ENCODE data around the gene ABL1.
"Not testable (repeated sequence)": the region's sequence is repeated elsewhere in the genome, so short reads cannot be mapped to it uniquely, and the experiment has no call there.

ABL1 gene

DNA sequence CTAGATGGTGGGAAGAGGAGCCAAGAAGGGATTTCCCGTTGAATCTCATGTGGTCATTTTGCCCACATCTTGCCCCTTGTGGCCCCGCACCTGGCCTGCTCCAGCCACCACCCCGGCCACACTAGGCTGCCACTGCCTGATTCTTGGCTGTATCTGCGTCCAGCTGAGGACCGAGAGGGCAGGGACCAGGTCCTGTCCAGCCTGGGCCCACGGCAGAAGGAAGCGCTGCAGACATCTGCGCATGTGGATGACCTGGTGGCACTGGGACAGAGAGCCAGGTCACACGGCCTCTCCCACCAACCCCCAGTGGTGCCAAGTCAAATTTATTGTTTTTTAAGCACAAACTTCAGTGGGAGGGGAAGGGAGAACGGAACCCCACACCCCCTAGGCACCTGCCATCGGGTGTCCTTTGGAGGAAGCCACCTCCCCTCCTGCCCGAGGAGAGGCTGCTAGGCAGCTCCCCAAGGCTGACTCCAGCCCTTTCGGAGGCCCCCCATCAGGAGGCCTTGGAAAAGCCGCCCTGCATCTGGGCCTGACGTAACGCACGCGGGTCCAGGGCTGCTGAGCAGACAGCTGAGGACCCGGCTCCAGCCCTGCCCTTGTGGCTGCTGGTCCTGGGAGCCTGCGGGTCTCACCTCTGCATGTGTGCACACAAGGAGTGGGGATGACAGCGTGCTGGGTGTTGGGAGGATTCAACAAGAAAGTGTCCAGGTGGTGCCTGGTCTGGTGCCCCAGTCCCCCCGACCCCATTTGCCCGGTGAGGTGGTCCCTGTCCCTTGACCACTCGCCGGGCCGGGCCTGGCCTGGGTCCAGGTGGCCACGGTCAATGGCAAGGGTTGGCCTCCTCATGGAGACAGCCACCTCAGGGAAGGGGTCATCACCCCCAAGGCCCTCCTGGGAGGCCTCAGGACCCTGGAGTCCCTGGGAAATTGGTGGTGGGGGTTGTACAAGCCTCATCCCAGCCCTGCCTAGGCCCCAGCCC lies 67.4 kb downstream of the ABL1 start:
- DNase-seq (ENCODE audit: low read depth in 4 of 4, low spot score in 1 of 4) = no peak

DNA sequence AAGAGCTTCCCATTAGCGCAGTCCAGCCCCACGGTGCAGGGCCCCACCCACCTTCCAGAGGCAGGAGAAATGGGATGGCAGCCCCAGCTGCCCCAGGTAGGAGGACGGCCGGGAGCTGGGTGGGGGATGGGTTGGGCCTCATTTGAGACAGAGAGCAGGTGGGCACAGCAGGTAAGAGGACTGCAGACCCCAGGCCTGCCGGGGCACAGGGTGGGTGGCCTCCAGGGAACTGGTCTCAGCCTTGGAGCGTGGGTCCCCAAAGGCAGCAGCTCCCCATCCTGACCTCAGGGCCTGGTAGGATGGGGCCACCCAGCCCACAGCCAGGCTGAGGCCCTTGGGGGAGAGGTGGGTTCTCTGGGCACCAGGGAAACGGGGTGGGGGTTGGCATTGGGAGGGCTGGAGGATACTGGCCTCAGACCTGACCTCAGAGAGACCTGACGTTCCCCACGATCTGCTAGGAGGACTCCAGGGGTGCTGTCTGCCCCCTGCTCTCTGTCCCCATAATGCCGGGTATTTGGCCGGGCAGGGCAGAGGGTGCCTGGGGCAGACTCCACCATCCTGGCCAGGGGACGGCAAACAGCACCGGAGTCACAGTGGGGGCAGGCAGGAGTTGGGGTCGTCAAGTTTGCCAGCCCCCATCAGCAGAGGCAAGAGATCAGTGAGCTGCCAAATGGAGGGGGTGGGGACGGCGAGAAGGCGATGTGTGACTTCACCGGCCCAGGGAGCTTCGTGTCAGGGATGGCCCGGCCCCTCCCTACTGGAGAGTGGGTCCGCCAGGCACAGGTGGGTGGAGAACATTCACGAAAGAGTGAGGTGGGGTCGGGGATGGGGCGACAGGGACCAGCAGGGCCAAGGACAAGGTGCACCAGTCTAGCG lies 68.4 kb downstream of the ABL1 start:
- DNase-seq (ENCODE audit: low read depth in 4 of 4, low spot score in 1 of 4) = no peak

DNA sequence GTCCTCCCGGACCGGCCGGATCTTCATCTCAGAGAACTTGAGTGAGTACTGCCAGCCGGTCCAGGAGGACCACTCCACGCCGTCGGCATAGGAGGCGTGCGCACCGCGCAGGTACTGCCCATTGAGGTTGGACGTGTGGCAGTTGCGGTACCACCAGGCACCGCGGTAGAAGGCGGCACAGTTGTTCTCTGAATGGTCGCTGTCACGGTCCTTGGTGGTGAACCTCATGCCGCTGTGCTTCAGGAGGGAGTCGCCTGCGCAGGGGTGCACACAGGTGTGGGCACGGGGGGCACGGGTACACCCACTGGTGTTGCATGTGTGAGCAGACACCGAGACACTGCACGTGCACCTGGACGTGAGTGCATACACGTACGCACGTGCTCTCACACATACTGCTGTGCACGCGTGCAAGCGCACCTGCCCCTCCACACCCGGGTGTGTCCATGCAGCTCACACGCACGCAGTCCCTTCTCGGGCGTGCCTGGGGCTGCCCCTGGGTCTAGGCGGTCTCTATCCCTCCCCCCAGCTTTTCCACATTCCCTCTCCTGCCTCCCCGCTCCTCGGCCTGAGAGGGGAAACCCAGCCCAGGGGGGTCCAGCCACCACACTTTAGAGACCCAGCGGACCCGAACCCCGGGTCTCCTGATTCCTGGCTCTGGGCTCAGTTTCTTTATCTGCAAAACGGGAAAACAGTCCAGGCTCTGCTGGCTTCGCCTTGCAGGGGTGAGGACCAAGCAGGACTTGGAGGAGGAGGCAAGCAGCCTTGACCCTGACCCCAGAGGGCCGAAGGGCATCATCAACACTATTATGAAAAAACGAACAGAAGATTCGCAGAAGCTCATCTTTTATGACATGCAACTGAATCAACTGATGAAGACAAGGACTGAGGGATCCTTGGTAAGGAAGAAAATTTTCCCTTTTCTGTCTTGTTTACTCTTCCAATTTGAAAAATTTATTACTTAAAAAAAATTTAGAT lies 69.3 kb downstream of the ABL1 start:
- DNase-seq (ENCODE audit: low read depth in 4 of 4, low spot score in 1 of 4) = no peak

DNA sequence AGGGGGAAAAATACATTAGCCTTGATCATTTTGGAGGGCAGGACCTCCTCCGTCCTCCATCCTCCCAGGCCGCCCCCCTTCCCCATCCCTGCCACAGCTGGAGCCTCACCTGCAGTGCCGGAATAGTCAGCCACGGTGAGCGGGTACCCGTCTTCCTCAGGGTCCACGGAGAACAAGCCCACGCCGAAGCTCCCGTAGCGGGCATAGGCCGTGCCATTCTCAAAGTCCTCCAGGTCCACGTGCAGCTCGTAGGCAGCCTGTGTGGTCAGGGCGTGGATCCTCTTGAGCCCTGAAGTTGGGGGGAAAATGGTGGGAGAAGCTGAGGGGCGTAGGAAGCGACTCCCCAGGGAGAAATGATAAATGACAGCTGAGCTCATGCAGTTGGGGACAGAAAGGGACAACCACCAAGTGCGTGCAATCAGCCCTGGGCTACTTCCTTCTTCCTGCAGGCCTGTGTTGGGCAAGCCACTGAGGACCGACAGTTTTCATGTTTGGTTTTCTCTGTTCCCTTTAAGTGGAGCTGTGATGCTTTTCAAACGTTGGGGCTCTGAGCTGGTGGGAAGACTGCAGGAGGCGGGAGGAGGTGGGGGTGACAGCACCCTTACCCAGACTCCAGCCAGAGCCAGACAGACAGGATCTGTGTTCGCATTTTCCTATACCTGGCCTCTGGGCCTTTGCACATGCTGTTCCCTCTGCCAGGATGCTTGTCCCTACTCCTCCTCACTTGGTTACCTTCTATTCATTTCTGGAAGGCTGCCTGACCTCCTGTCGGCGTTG lies 70.3 kb downstream of the ABL1 start:
- no peak for DNase-seq (ENCODE audit: low read depth in 4 of 4, low spot score in 1 of 4)

DNA sequence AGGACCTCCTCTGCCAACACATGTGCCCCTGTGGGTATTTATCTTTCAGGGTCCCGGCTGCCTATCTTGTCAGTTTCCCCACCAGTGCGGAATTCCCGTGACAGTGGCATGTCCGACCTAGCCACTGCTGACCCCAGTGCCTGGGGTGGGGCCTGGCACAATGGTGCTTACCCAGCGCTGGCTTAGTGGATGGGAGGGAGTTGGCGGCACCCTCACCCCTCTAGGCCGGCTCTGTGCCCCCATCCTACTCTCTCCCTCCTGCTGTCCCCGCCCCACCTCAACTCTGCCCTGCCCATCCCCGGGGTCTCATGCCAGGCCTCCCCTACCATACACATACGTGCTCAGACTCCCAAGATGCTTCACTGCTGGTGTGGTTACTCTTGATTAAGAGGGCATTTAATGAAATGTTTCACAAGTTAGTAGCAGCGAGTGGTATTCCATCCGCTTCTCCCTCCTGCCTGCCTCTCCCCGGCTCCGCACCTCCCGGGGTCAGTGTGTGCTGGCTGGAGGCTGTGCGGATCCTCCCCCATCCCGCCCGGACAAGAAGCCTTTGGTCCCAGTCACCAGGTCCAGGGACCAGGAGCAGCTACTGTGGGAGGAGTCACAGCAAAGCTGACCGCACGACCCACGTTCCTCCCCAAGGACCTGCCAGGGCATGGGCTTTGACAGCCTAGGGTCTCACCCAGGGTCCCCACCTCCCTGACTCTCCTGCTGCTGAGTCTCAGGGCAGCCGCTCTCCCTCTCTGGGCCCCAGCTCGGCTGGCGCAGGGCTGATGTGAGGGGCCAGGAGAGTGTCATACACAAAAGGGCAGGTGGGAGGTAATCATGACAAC lies 71.1 kb downstream of the ABL1 start:
- DNase-seq (ENCODE audit: low read depth in 4 of 4, low spot score in 1 of 4) = no peak

DNA sequence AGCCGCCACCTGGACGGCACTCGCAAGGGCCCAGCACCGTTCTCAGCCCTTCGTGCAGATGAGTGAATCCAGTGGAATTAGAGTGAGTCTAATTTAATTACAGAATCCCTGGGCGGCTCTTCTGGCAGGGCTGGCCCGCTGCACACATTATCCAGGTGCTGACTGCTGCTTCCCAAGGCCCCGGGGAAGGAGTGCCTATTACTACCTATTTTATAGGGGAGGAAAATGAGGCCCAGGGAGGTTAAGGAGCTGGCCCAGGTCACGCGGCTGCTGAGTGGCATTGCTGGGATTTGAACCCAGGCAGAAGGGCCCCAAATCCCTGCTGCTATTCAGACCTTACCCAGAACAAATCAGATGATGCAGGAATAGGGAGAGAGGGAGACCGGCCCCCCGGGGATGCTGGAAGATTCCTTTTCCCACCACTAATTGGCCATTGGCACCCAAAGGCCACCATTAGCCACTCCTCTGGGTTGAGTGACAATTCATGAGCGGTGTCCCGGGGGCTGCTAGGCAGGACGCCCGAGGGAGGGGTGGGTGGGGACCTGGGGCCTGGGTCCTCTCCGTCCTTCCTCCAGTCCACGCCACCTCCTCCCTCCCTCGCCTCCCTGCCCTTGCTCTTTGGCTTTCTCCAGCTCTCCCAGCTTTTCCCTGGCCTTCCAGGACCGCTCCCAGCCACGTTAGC lies 71.8 kb downstream of the ABL1 start:
- no peak for DNase-seq (ENCODE audit: low read depth in 4 of 4, low spot score in 1 of 4)

DNA sequence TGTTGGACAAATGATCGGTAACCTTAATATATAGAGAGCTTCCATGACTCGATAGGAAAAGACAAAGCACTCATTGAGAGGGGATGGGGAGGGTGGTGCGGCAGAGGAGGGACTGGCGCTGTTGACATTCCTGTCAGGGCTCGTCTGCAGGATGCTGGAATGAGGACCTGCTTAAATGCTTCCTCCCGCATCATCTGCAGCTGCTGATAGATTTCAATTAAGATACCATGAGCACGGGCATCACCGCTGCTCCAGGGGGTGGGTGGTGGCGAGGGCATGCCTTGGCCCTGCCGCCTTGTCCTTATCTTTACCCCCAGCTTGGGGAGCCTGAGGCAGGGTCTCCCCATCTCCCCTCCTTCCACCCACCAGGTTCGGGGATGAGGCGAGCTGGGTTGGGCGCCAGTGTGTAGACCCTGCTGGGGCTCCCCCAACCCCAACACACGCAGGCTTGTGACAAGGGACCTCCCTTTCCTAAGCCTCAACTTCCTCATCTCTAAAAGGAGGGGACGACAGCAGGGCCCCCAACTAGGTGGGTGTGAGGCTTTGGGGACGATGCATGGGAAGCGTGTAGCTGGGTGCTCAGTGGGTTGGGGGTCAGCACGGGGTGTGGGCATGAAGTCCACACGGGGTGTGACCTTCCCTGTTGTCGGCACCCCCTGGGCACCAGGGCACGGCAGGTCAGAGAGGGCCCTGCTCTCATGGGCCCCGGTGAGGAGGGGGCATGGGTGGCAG lies 73.3 kb downstream of the ABL1 start:
- DNase-seq (ENCODE audit: low read depth in 4 of 4, low spot score in 1 of 4) = no peak

DNA sequence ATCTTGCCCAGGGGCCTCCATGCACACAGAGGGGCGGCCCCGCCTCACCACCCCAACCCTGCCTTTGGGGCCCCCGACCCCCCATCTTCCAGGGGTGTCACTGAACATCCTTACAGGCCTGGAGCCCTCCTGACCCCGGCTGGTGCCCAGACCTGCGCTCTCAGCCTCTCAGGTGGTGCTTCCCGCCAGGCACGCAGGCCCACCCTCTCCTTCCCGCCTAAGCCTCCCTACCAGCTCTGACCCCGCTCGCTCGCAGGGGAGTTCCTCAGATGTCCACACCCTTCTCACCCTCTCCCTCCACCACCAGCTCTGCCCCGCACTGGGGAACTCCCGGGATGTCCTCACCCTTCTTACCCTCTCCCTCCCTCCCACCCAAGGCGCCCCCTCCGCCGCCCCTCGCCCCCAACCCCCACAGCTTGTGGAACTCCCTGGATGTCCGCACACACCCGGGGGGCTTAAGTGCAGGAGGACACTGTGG lies 73.9 kb downstream of the ABL1 start:
- no peak for DNase-seq (ENCODE audit: low read depth in 4 of 4, low spot score in 1 of 4)

DNA sequence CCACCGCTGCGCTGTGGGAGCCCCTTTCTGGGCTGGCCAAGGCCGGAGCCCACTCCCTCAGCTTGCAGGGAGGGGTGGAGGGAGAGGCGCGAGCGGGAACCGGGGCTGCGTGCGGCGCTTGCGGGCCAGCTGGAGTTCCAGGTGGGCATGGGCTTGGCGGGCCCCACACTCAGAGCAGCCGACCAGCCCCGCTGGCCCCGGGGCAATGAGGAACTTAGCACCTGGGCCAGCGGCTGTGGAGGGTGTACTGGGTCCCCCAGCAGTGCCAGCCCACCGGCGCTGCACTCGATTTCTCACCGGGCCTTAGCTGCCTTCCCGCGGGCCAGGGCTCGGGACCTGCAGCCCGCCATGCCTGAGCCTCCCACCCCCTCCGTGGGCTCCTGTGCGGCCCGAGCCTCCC lies 75.0 kb downstream of the ABL1 start:
- DNase-seq (ENCODE audit: low read depth in 4 of 4, low spot score in 1 of 4) = not testable (repeated sequence)

DNA sequence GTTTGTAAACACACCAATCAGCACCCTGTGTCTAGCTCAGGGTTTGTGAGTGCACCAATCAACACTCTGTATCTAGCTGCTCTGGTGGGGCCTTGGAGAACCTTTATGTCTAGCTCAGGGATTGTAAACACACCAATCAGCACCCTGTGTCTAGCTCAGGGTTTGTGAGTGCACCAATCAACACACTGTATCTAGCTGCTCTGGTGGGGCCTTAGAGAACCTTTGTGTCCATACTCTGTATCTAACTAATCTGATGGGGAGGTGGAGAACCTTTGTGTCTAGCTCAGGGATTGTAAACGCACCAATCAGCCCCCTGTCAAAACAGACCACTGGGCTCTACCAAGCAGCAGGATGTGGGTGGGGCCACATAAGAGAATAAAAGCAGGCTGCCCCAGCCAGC lies 75.6 kb downstream of the ABL1 start:
- DNase-seq (ENCODE audit: low read depth in 4 of 4, low spot score in 1 of 4) = not testable (repeated sequence)

DNA sequence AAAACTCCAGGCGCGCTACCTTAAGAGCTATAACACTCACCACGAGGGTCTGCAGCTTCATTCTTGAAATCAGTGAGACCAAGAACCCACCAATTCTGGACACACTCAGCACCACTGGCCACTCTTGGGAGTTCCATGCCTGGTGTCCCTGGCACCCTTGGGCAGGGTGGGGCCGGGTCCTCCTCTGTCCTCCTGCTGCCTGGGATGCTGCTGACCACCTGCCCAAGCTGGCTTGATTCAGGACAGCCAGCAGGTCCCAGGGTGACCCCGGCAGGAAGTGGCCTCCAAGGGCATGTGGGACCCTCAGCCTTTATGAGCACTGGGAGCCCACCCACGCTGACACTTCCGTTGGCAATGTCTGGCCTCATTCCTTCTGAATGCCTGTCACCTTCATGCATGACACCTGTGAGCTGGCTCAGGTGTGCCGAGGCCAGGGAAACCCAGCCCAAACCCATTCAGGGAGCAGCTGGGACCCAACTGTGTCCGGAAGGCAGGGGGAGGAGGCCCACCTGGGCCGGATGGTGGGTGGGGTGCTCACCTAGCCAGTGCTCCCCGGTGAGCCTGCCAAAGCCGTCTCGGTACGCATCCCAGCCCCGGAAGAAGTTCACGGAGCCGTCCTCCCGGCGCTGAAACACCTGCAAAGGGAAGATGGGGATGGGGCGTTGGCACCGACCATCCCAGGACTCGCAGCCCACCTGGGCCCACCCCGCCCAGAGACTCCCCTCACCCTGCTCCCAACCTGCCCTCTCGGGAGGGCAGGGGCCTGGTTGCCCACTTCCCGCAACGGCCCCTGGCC lies 76.4 kb downstream of the ABL1 start:
- no peak for DNase-seq (ENCODE audit: low read depth in 4 of 4, low spot score in 1 of 4)

DNA sequence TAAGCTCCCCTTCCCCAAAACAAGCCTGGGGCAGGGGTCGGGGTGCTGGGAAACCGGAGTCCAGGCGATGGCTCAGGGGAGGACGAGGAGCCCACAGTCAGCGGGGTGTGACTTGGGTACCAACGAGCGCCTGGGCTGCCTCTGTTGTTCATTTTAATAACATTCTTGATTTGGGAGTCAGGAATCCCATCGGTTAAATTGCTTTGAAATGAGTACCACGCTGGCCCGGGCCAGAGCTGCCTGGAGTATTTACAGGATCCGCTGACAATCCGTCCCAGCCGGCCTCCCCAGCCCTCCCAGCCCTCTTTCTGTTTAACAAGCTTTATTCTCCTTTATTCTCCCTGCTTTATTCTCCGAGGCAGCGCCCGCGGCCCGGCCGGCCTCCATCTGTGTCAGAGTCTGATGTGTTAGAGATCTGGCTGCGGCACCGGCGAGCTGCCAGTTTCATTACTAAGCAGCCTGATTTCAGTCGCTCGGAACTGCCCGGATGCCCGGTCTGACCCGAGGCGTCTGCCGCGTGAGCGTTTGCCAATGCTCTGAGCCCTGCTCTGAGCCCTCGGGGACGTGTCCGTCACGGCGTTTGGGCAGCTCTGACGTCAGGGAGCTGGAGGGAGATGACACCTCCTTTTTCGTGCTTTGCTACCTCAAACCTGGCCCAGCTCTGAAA lies 78.0 kb downstream of the ABL1 start:
- DNase-seq (ENCODE audit: low read depth in 4 of 4, low spot score in 1 of 4) = no peak

DNA sequence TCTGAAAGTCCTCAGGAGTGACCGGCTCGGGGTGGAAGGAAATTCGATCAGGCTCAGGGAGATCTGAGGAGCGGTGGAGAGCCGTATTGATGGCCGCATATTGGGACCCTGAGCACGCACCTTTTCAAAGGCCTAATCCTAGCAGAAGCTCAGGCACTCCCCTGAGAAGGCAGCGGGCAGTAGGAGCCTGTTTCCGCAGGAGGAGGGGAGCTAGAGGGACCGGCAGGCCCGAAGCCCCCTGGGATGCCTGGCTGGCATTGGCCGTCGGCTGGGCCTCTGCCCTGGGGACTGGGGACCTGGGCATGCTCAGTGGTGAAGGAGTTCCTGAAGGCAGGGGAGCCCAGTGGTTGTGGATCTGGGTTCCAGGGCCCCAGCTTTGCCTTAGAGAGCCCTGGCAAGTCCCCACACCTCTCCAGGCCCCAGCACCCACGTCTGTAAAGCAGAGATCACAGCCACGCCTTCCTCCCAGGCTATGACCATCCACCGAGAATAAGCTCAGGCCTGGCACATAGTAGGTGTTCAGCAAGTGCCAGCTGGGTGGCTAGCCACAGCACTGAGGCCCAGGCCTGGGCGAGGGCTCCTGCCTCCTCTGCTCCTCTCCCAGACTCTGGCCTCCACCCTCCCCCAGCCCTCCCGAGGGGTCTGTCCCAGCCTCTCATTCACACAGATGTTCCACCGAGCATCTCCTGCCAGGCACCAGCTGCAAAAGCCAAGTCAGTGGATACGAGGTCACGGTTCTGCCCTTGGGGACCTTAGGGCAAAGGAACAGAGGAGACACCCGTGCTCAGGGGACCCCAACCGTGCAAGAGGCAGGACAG lies 78.8 kb downstream of the ABL1 start:
- DNase-seq (ENCODE audit: low read depth in 4 of 4, low spot score in 1 of 4) = no peak

DNA sequence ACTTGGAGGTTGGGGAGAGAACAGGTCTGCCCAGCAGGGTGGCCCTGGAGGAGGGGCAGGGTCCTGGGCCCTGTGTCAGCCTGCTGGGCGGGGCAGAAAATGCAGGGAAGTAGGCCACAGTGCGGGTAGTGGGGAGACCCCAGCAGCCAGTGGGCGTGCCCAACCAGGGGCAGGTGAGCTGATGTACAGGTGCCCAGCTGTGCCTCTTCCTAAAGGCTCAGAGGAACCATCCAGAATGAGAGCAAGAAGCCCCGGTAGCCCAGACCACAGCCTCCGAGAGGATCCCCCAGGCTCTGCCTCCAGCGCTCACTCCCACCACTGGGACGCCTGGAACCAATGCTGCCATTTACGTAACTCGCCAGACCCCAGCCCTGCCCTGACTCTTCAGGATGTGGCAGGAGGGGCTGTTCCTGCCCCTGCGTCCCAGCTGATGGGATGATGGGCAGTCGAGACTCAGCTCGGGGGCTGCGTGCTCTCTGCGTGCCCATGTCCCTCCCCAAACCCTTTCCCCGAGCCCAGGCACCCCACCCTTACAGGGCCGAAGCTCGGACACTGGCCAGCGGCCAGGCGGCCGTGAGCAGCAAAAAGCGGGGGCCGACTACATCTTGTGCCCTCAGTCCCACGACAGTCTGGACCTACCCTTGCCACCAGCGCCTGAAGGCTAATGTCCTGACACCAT lies 79.5 kb downstream of the ABL1 start:
- DNase-seq (ENCODE audit: low read depth in 4 of 4, low spot score in 1 of 4) = no peak

DNA sequence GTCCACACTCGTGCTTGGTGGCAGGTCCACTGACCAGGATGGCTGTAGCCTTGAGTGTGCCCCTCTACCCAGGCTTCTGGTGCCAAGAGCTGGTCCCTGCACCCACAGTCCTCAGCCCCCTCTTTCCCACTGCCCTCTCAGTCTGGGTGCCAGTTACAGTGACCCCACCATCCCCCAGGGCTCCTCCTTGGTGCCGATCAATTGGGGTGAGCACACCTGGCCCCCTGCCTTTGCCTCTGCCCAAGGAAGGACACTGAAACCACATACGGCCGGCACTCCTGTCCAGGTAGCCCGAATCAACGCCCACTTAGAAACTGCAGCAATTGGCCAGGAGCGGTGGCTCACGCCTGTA lies 80.0 kb downstream of the ABL1 start:
- DNase-seq (ENCODE audit: low read depth in 4 of 4, low spot score in 1 of 4) = no peak

Data from stimulated activated CD4-positive, alpha-beta T cell treated with anti-CD3 and anti-CD28 coated beads, Interleukin-1b, Interleukin-23, amount 100 ng/mL, for 24 hours (primary cell).